Activated B cell treated with CpG ODN at 0.5 μM for 24 hours (primary cell): ENCODE data around the gene MAN1A1. TPM values are rescaled to one million over a fixed set of nuclear protein-coding genes. Genes with fewer than 3 reads are reported as not detected.

Experiments
- ATAC-seq: fragments of 200-7000 bp; cut with Tn5 transposase; one replicate; pipeline ENCODE4 v1.10.0; 2021; ENCODE audit warnings: low read depth, mild to moderate bottlenecking, moderate library complexity
- CTCF ChIA-PET: fragments of 350-600 bp; sonication (Branson Sonifier 250); formaldehyde crosslinking; loops from one replicate; lab custom pipeline; 2021; ENCODE audit warnings: antibody characterized with exemption; lab: Charles Lee
- POLR2A ChIA-PET: fragments of 350-600 bp; sonication (Branson Sonifier 250); formaldehyde crosslinking; loops from one replicate; lab custom pipeline; 2021; ENCODE audit warnings: antibody characterized with exemption; lab: Charles Lee
- DNase-seq: peaks from one replicate; pipeline ENCODE4 v3.0.0; 2022
- H3K27ac Mint-ChIP-seq: one replicate; pipeline ENCODE4 v1.8.0; 2020; ENCODE audit warnings: mixed read lengths
- H3K27me3 Mint-ChIP-seq: one replicate; pipeline ENCODE4 v1.8.0; 2021; ENCODE audit warnings: mixed read lengths
- H3K36me3 Mint-ChIP-seq: one replicate; pipeline ENCODE4 v1.8.0; 2021; ENCODE audit warnings: low read depth, mixed read lengths
- H3K4me1 Mint-ChIP-seq: one replicate; pipeline ENCODE4 v1.8.0; 2021; ENCODE audit warnings: mixed read lengths
- H3K4me3 Mint-ChIP-seq: one replicate; pipeline ENCODE4 v1.8.0; 2020; ENCODE audit warnings: mild to moderate bottlenecking, mixed read lengths
- H3K9me3 Mint-ChIP-seq: one replicate; pipeline ENCODE4 v1.8.0; 2020; ENCODE audit warnings: mixed read lengths
- intact Hi-C: fragments of 100-400 bp; cut with micrococcal nuclease; formaldehyde crosslinking; loops from one replicate; pipeline ENCODE4 v1.15.1; 2024
- total RNA-seq: library from RNA; stranded (reverse); gene quantifications from 2 replicates; pipeline ENCODE4 v1.2.3, GENCODE V29; 2022
- TF ChIP-seq, protein P1 (sequence below): fragments of 200-600 bp; IDR thresholded peaks from one replicate; pipeline ENCODE4 v1.8.0; 2022; ENCODE audit warnings: antibody characterized with exemption, mild to moderate bottlenecking

MAN1A1 gene
- total RNA-seq, 1 donor from 2014 or later: 18.1 TPM

DNA sequence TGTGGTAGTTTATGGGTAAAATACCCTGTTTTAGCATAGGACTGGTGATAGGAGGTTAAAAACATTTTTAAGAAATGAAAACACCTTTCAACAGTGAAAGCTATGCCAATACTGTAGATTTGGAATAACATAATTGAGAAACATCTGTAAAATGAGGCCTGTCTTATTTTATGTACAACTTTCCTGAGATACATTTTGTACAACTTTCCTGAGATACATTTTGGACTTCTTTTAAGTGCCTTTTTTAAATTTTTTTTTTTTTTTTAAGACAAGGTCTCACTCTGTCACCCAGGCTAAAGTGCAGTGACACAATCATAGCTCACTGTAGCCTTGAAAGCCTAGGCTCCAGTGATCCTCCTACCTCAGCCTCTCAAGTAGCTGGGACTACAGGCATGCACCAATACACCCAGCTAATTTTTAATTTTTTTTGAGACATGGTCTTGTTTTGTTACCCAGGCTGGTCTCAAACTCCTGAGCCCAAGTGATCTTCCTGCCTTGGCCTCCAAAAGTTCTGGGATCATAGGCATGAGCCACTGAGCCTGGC is 84.6 kb downstream of the MAN1A1 start:
- intact Hi-C loops: no loop called here
- H3K4me1 Mint-ChIP-seq: peaks cover 8% of the 10 kb centered on the region
- H3K36me3 Mint-ChIP-seq: peaks cover 16% of the 10 kb centered on the region
- H3K27ac Mint-ChIP-seq: no peak overlapping the region
- TF ChIP-seq, protein P1, sequence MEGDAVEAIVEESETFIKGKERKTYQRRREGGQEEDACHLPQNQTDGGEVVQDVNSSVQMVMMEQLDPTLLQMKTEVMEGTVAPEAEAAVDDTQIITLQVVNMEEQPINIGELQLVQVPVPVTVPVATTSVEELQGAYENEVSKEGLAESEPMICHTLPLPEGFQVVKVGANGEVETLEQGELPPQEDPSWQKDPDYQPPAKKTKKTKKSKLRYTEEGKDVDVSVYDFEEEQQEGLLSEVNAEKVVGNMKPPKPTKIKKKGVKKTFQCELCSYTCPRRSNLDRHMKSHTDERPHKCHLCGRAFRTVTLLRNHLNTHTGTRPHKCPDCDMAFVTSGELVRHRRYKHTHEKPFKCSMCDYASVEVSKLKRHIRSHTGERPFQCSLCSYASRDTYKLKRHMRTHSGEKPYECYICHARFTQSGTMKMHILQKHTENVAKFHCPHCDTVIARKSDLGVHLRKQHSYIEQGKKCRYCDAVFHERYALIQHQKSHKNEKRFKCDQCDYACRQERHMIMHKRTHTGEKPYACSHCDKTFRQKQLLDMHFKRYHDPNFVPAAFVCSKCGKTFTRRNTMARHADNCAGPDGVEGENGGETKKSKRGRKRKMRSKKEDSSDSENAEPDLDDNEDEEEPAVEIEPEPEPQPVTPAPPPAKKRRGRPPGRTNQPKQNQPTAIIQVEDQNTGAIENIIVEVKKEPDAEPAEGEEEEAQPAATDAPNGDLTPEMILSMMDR: no peak
- ChIA-PET POLR2A (interaction anchor here (0.7 kb wide), 1 partner anchor 9 kb away, joined by 3 read pairs; no protein-coding TSS in a partner anchor), CTCF (no interaction called here)
- peaks cover 5% of the 10 kb centered on the region for H3K9me3 Mint-ChIP-seq
- H3K27me3 Mint-ChIP-seq: no peaks in the 10 kb centered on the region
- DNase-seq (no peak), ATAC-seq (no peak)
- no peak overlapping the region for H3K4me3 Mint-ChIP-seq

DNA sequence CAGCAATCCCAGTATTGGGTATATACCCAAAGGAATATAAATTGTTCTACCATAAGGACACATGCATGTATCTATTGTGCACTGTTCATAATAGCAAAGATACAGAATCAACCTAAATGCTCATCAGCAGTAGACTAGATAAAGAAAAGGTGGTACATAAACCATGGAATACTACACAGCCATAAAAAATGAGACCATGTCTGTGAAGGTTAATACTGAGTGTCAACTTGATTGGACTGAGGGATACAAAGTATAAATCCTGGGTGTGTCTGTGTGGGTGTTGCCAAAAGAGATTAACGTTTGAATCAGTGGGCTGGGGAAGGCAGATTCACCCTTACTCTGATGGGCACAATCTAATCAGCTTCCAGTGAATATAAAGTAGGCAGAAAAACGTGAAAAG is 86.9 kb downstream of the MAN1A1 start:
- peaks cover 13% of the 10 kb centered on the region for H3K36me3 Mint-ChIP-seq
- H3K9me3 Mint-ChIP-seq: peaks cover 5% of the 10 kb centered on the region
- no peaks in the 10 kb centered on the region for H3K27me3 Mint-ChIP-seq
- POLR2A ChIA-PET: no interaction called here
- no peak for ATAC-seq
- H3K4me1 Mint-ChIP-seq: peaks cover 3% of the 10 kb centered on the region
- H3K4me3 Mint-ChIP-seq: no peak overlapping the region
- intact Hi-C loops: no loop called here
- DNase-seq: no peak
- no peak overlapping the region for H3K27ac Mint-ChIP-seq
- CTCF ChIA-PET: no interaction called here
- TF ChIP-seq, protein P1: no peak

DNA sequence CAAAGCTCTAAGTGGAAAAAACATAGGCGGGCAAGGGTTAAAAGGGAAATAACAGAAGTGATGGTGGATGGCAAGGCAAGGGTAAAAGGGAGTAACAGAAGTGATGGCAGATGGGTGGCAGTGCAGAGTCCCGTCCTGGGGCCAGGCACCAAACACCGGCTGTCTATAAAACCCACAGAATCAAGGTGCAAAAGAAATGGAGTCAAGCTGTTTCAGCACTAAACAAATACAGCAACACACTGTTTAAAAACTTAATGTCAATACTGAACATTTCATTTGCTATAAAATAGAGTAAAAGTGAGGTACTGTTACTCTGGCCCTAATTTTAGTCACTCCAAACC is 87.6 kb downstream of the MAN1A1 start:
- ChIA-PET POLR2A (no interaction called here), CTCF (no interaction called here)
- DNase-seq (no peak), ATAC-seq (no peak)
- no peaks in the 10 kb centered on the region for H3K27me3 Mint-ChIP-seq
- H3K36me3 Mint-ChIP-seq: peaks cover 13% of the 10 kb centered on the region
- peaks cover 4% of the 10 kb centered on the region for H3K4me1 Mint-ChIP-seq
- peaks cover 5% of the 10 kb centered on the region for H3K9me3 Mint-ChIP-seq
- intact Hi-C loops: no loop called here
- TF ChIP-seq, protein P1: no peak
- H3K4me3 Mint-ChIP-seq: no peak overlapping the region
- no peak overlapping the region for H3K27ac Mint-ChIP-seq

DNA sequence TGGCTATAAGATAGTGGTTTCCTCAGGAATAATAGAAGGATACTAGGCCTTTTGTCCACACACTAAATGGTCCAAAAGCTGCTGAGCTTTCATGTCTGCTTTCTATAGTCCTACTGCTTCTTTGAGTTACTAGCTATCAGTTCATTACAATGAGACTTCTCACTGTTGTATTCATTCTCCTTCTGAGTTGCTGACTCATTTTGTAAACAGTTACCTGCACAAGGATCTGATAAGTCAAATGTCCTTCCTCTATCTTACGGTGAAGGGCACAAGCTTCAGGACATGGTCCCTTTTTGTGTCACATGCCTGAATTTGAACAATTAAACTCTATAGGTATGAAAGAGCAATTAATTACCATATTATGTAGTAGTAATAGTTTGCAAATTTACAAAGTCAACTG is 90.5 kb downstream of the MAN1A1 start:
- Mint-ChIP-seq H3K36me3 (peaks cover 14% of the 10 kb centered on the region), H3K27me3 (no peaks in the 10 kb centered on the region), H3K4me3 (no peak overlapping the region), H3K9me3 (peaks cover 5% of the 10 kb centered on the region), H3K4me1 (peaks cover 4% of the 10 kb centered on the region), H3K27ac (no peak overlapping the region)
- ChIA-PET POLR2A (no interaction called here), CTCF (no interaction called here)
- TF ChIP-seq, protein P1: no peak
- intact Hi-C loops: no loop called here
- ATAC-seq: no peak
- no peak for DNase-seq

DNA sequence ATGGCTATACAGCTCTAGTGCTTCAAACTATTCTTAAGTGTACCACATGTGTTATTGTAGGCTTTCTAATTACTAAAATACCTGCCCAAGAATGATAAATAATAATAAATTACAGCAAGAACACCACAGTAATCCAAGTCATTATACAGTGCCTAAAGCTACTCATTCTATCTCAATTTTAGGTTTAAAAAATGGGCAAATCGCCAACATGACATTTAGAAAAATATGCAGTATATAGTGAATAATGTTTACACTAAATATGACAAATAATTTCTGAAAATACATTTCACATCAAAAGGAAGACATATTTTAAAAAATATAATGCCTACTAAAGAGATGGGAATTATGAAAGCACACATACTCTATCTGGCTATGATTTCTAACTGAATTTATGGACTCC is 91.8 kb downstream of the MAN1A1 start:
- POLR2A ChIA-PET: no interaction called here
- H3K4me3 Mint-ChIP-seq: no peak overlapping the region
- CTCF ChIA-PET: no interaction called here

More for the DNA sequence above, 91.8 kb downstream of the MAN1A1 start:
- Mint-ChIP-seq H3K9me3 (peaks cover 3% of the 10 kb centered on the region), H3K27ac (no peak overlapping the region), H3K36me3 (peaks cover 14% of the 10 kb centered on the region), H3K27me3 (no peaks in the 10 kb centered on the region), H3K4me1 (peaks cover 4% of the 10 kb centered on the region)
- no peak for ATAC-seq
- TF ChIP-seq, protein P1: no peak
- intact Hi-C loops: no loop called here
- no peak for DNase-seq
